Endothelial cell of umbilical vein (primary cell): Measurements from ENCODE around the gene ARSB. TPM values are rescaled to one million over a fixed set of nuclear protein-coding genes. Genes with fewer than 3 reads are reported as not detected.

ENCODE experiments used
- BruUV-seq: library from RNA; stranded (reverse); fragments of 400-500 nt; replicated peaks from 2 replicates; lab custom pipeline; 2021; lab: Mats Ljungman, UMichigan
- CTCF ChIA-PET: fragments of 300-600, 350-600 bp; sonication (Branson Sonifier 250); formaldehyde crosslinking; loops from one replicate; lab custom pipeline; 2021; ENCODE audit warnings: antibody characterized with exemption, inconsistent platforms; lab: Charles Lee
- POLR2A ChIA-PET: fragments of 300-600, 350-600 bp; sonication (Branson Sonifier 250); formaldehyde crosslinking; loops from one replicate; lab custom pipeline; 2021; ENCODE audit warnings: antibody characterized with exemption, inconsistent platforms; lab: Charles Lee
- DNase-seq: peaks from one replicate; pipeline ENCODE4 v3.0.0-alpha.2; 2011; ENCODE audit warnings: low read depth, low spot score
- FAIRE-seq: peaks from 2 replicates; lab custom pipeline; 2011; peaks lifted over from hg19 to GRCh38; lab: Jason Lieb, UNC
- H2AFZ ChIP-seq: 2 replicates; pipeline ENCODE4 v1.6.0; 2012; ENCODE audit warnings: low read depth, low read length, control low read depth, inconsistent platforms
- H3K27ac ChIP-seq: 2 replicates; pipeline ENCODE4 v1.5.1; 2011; ENCODE audit warnings: low read depth, mild to moderate bottlenecking, control low read depth, low read length, moderate library complexity; ENCODE audit not compliant: insufficient read depth
- H3K27me3 ChIP-seq, 2 experiments: 2 replicates each; pipeline versions ENCODE4 v1.6.0 to v1.6.1; 2011; ENCODE audit warnings: low read length in 2 of 2, mixed read lengths in 1 of 2; ENCODE audit not compliant: control insufficient read depth in 2 of 2, insufficient read depth in 2 of 2
- H3K36me3 ChIP-seq, 2 experiments: 2 replicates in 1 of 2; 3 replicates in 1 of 2; pipeline ENCODE4 v1.5.1; 2011; ENCODE audit warnings: low read length in 2 of 2, mild to moderate bottlenecking in 1 of 2, moderate library complexity in 1 of 2; ENCODE audit not compliant: control insufficient read depth in 2 of 2, insufficient read depth in 2 of 2; ENCODE audit errors: extremely low read depth in 1 of 2
- H3K4me1 ChIP-seq: 3 replicates; pipeline ENCODE4 v1.5.1; 2011; ENCODE audit warnings: mild to moderate bottlenecking, low read length; ENCODE audit not compliant: control insufficient read depth, insufficient read depth; ENCODE audit errors: extremely low read depth
- H3K4me2 ChIP-seq: 2 replicates; pipeline ENCODE4 v1.6.1; 2011; ENCODE audit warnings: low read length, control low read depth, mixed read lengths; ENCODE audit not compliant: insufficient read depth
- H3K4me3 ChIP-seq, 3 experiments: fragments of 200-600 bp in 1 of 3; sonication (generic), shearing (Covaris generic) in 1 of 3; replicated peaks in 1 of 3; 2 replicates each; pipeline ENCODE4 v1.5.1; 2011 to 2016; ENCODE audit warnings: control low read depth in 3 of 3, low read length in 3 of 3, mild to moderate bottlenecking in 2 of 3, inconsistent platforms in 1 of 3, low read depth in 1 of 3, moderate library complexity in 1 of 3; ENCODE audit not compliant: insufficient read depth in 1 of 3
- H3K79me2 ChIP-seq: 2 replicates; pipeline ENCODE4 v1.6.0; 2012; ENCODE audit warnings: low read length, inconsistent platforms; ENCODE audit not compliant: control insufficient read depth, insufficient read depth
- H3K9ac ChIP-seq: replicated peaks from 2 replicates; pipeline ENCODE3; 2011; ENCODE audit warnings: low read length, control low read depth; ENCODE audit not compliant: insufficient read depth; ENCODE audit errors: extremely low read depth
- H3K9me1 ChIP-seq: replicated peaks from 3 replicates; pipeline ENCODE4 v1.6.0; 2011; ENCODE audit warnings: mild to moderate bottlenecking, low read length; ENCODE audit not compliant: control insufficient read depth, insufficient read depth; ENCODE audit errors: extremely low read depth
- H3K9me3 ChIP-seq: replicated peaks from 2 replicates; pipeline ENCODE4 v1.5.1; 2012; ENCODE audit warnings: low read length, inconsistent platforms; ENCODE audit not compliant: control insufficient read depth, insufficient read depth
- H4K20me1 ChIP-seq: replicated peaks from 2 replicates; pipeline ENCODE3; 2011; ENCODE audit warnings: mild to moderate bottlenecking, low read length; ENCODE audit not compliant: control insufficient read depth, insufficient read depth; ENCODE audit errors: extremely low read depth
- CTCF ChIP-seq, 2 donors: IDR thresholded peaks; 1 replicate in 1 of 2; 2 replicates in 1 of 2; pipeline ENCODE4 v1.5.1; 2011; ENCODE audit warnings: low read length in 2 of 2, mild to moderate bottlenecking in 2 of 2, moderate library complexity in 2 of 2, control low read depth in 1 of 2, inconsistent platforms in 1 of 2, low read depth in 1 of 2; ENCODE audit not compliant: insufficient read depth in 1 of 2; ENCODE audit errors: extremely low read depth in 1 of 2
- EZH2 ChIP-seq: IDR thresholded peaks from 2 replicates; pipeline ENCODE4 v1.6.1; 2012; ENCODE audit warnings: borderline replicate concordance, low read depth, mild to moderate bottlenecking, moderate library complexity, low read length, inconsistent platforms; ENCODE audit not compliant: severe bottlenecking
- FOS ChIP-seq: IDR thresholded peaks from 2 replicates; pipeline ENCODE4 v1.6.1; 2011; ENCODE audit warnings: mild to moderate bottlenecking, low read length, moderate library complexity, borderline replicate concordance; ENCODE audit not compliant: insufficient read depth
- GATA2 ChIP-seq: IDR thresholded peaks from 2 replicates; pipeline ENCODE4 v1.7.0; 2011; ENCODE audit warnings: low read depth, mild to moderate bottlenecking, moderate library complexity, mixed read lengths, low read length; ENCODE audit not compliant: insufficient read length, insufficient read depth
- JUN ChIP-seq: IDR thresholded peaks from 2 replicates; pipeline ENCODE4 v1.6.1; 2011; ENCODE audit warnings: borderline replicate concordance, low read depth; ENCODE audit not compliant: insufficient read length, insufficient read depth
- MAX ChIP-seq: IDR thresholded peaks from 2 replicates; pipeline ENCODE4 v1.6.1; 2011; ENCODE audit not compliant: insufficient read depth, insufficient read length
- MYC ChIP-seq: IDR thresholded peaks from one replicate; pipeline ENCODE4 v1.6.1; 2011; ENCODE audit warnings: mild to moderate bottlenecking, low read depth, low read length
- POLR2A ChIP-seq: IDR thresholded peaks from 2 replicates; pipeline ENCODE4 v1.6.1; 2012; ENCODE audit warnings: low read depth, mild to moderate bottlenecking, control low read depth, low read length
- POLR2AphosphoS5 ChIP-seq: IDR thresholded peaks from 2 replicates; pipeline ENCODE4 v1.6.1; 2012; ENCODE audit warnings: low read depth, mild to moderate bottlenecking, control low read depth, low read length, moderate library complexity; ENCODE audit not compliant: insufficient read depth
- dilution Hi-C: fragments of 300-500 bp; cut with MboI; formaldehyde crosslinking; loops from one replicate; pipeline ENCODE4 v1.15.0; 2019; ENCODE audit warnings: low sequenced_read_pairs; ENCODE audit not compliant: extremely low pct_ligation_motif_present
- intact Hi-C: fragments of 100-400 bp; cut with micrococcal nuclease; formaldehyde crosslinking; loops from one replicate; pipeline ENCODE4 v1.10.0; 2022
- polyA plus RNA-seq, 4 experiments: library from polyadenylated mRNA; depleted of rRNA in 3 of 4; stranded (reverse) in 3 of 4; unstranded in 1 of 4; fragments of >200 nt; gene quantifications; 2 replicates each; pipeline versions ENCODE4 v1.2.1 to v1.2.3, GENCODE V29; 2011 to 2012; ENCODE audit warnings: missing spikeins in 1 of 4
- total RNA-seq: library from RNA; stranded (reverse); gene quantifications from 2 replicates; pipeline ENCODE4 v1.2.3, GENCODE V29; 2021

Gene ARSB
- total and polyA plus RNA-seq, 2 donors (not counting 3 experiments of a cell fraction or from before 2014, with no cell fraction given): 17.2 to 25.8 TPM

- ChIA-PET CTCF (interaction anchor here (0.7 to 8.9 kb wide), 3 partner anchors 63 to 641 kb away, joined by 3 to 133 read pairs (median 4); no protein-coding TSS in a partner anchor), POLR2A (no interaction called here)
- Histone ChIP-seq H3K27ac (no peak overlapping the region), H2AFZ (no peak overlapping the region), H3K9me1 (no peaks in the 10 kb centered on the region), H3K9ac (no peak overlapping the region), H3K27me3 (no peaks in the 10 kb centered on the region), H3K4me2 (no peak overlapping the region), H3K79me2 (no peaks in the 10 kb centered on the region), H3K36me3 (no peaks in the 10 kb centered on the region), H3K9me3 (no peaks in the 10 kb centered on the region), H3K4me1 (no peaks in the 10 kb centered on the region), H3K4me3 (no peak overlapping the region), H4K20me1 (no peaks in the 10 kb centered on the region)
- TF ChIP-seq CTCF (IDR thresholded peaks at IDR 0.05; ENCODE audit: extremely low read depth in 1 of 2, insufficient read depth in 1 of 2, low read depth in 1 of 2, low read length in 2 of 2): no peak
- no peak for TF ChIP-seq MYC
- TF ChIP-seq MAX: no peak
- no peak for TF ChIP-seq GATA2
- TF ChIP-seq POLR2AphosphoS5: no peak
- no peak for TF ChIP-seq JUN
- TF ChIP-seq EZH2: no peak
- TF ChIP-seq FOS: no peak
- no peak for TF ChIP-seq POLR2A
- no peak for DNase-seq
- no TSS peak for BruUV-seq
- no peak for FAIRE-seq
- dilution Hi-C loops (no loop called here), intact Hi-C loops (loop anchor here (5.0 to 10.0 kb wide), 2 partner anchors 427 to 494 kb away; no protein-coding TSS in a partner anchor)
These were observed 23.4 kb downstream of the ARSB start for GRCh38 chr5:78961743-78962142.
